IMR-90 (cell line): ENCODE data around the gene DPF3. TPM values are rescaled to one million over a fixed set of nuclear protein-coding genes. Genes with fewer than 3 reads are reported as not detected.

Experiments
- ATAC-seq: fragments of 200-7000 bp; cut with Tn5 transposase; 2 replicates; pipeline ENCODE4 v1.9.1; 2020; ENCODE audit warnings: low read depth, mild to moderate bottlenecking, moderate library complexity
- BruUV-seq: library from RNA; stranded (reverse); fragments of 400-500 nt; replicated peaks from 2 replicates; lab custom pipeline; 2021; lab: Mats Ljungman, UMichigan
- CTCF ChIA-PET: fragments of 300-600 bp; formaldehyde crosslinking; extraction: SDS; loops from one replicate; lab custom pipeline; 2021; ENCODE audit warnings: antibody characterized with exemption; lab: Yijun Ruan, JAX
- POLR2A ChIA-PET: fragments of 300-600 bp; sonication (Branson Sonifier 250); formaldehyde crosslinking; loops from one replicate; lab custom pipeline; 2022; ENCODE audit warnings: antibody characterized with exemption; ENCODE audit not compliant: unreplicated experiment; lab: Charles Lee
- DNase-seq: peaks from one replicate; pipeline ENCODE4 v3.0.0; 2013
- H2AFZ ChIP-seq: replicated peaks from 2 replicates; pipeline ENCODE3; 2013; ENCODE audit warnings: low read length, mild to moderate bottlenecking; ENCODE audit not compliant: poor library complexity
- H2AK5ac ChIP-seq: 2 replicates; pipeline ENCODE4 v1.6.1; 2013; ENCODE audit warnings: low read depth, low read length, inconsistent platforms
- H2AK9ac ChIP-seq: replicated peaks from 2 replicates; pipeline ENCODE3; 2013; ENCODE audit warnings: mild to moderate bottlenecking, low read depth, low read length, moderate library complexity; ENCODE audit not compliant: poor library complexity
- H2BK120ac ChIP-seq: 2 replicates; pipeline ENCODE4 v1.6.1; 2013; ENCODE audit warnings: low read depth, low read length, inconsistent platforms
- H2BK15ac ChIP-seq: 3 replicates; pipeline ENCODE4 v1.6.1; 2013; ENCODE audit warnings: low read depth, low read length, inconsistent platforms
- H2BK20ac ChIP-seq: 2 replicates; pipeline ENCODE4 v1.6.1; 2013; ENCODE audit warnings: low read depth, mild to moderate bottlenecking, inconsistent platforms, low read length, moderate library complexity
- H2BK5ac ChIP-seq: 2 replicates; pipeline ENCODE4 v1.6.1; 2013; ENCODE audit warnings: mild to moderate bottlenecking, low read depth, low read length, inconsistent platforms; ENCODE audit not compliant: poor library complexity, severe bottlenecking
- H3K14ac ChIP-seq: replicated peaks from 2 replicates; pipeline ENCODE4 v1.6.1; 2013; ENCODE audit warnings: low read depth, low read length, inconsistent platforms
- H3K18ac ChIP-seq: 2 replicates; pipeline ENCODE4 v1.6.1; 2013; ENCODE audit warnings: low read depth, low read length, control low read depth
- H3K23ac ChIP-seq: 2 replicates; pipeline ENCODE4 v1.6.1; 2013; ENCODE audit warnings: low read depth, low read length, inconsistent platforms
- H3K27ac ChIP-seq: 2 replicates; pipeline ENCODE4 v1.5.1; 2013; ENCODE audit warnings: mild to moderate bottlenecking, control low read depth, low read length; ENCODE audit not compliant: insufficient read depth
- H3K27me3 ChIP-seq: 2 replicates; pipeline ENCODE4 v1.6.1; 2013; ENCODE audit warnings: low read length; ENCODE audit not compliant: control insufficient read depth, insufficient read depth
- H3K36me3 ChIP-seq: 2 replicates; pipeline ENCODE4 v1.6.1; 2013; ENCODE audit warnings: low read length, mixed read lengths; ENCODE audit not compliant: control insufficient read depth, insufficient read depth
- H3K4ac ChIP-seq: 2 replicates; pipeline ENCODE4 v1.6.1; 2013; ENCODE audit warnings: low read depth, low read length, inconsistent platforms
- H3K4me1 ChIP-seq: 2 replicates; pipeline ENCODE4 v1.6.1; 2013; ENCODE audit warnings: low read length, mixed read lengths; ENCODE audit not compliant: control insufficient read depth, insufficient read depth
- H3K4me2 ChIP-seq: 2 replicates; pipeline ENCODE4 v1.6.1; 2013; ENCODE audit warnings: low read depth, mild to moderate bottlenecking, control low read depth, low read length, moderate library complexity
- H3K4me3 ChIP-seq: 2 replicates; pipeline ENCODE4 v1.5.1; 2013; ENCODE audit warnings: low read depth, mild to moderate bottlenecking, control low read depth, low read length, moderate library complexity; ENCODE audit not compliant: insufficient read depth
- H3K56ac ChIP-seq: 2 replicates; pipeline ENCODE4 v1.6.1; 2013; ENCODE audit warnings: low read length, inconsistent platforms; ENCODE audit not compliant: insufficient read depth; ENCODE audit errors: extremely low read depth
- H3K79me1 ChIP-seq, 2 experiments: 2 replicates each; pipeline ENCODE4 v1.6.1; 2013; ENCODE audit warnings: low read length in 2 of 2, inconsistent platforms in 1 of 2, low read depth in 1 of 2
- H3K9ac ChIP-seq: 2 replicates; pipeline ENCODE4 v1.6.1; 2013; ENCODE audit warnings: low read depth, low read length, control low read depth
- H3K9me1 ChIP-seq: 2 replicates; pipeline ENCODE4 v1.6.1; 2013; ENCODE audit warnings: low read length, inconsistent platforms; ENCODE audit not compliant: insufficient read depth
- H3K9me3 ChIP-seq: 2 replicates; pipeline ENCODE4 v1.6.1; 2013; ENCODE audit warnings: low read length; ENCODE audit not compliant: control insufficient read depth, insufficient read depth
- H4K20me1 ChIP-seq: 2 replicates; pipeline ENCODE4 v1.6.1; 2013; ENCODE audit warnings: low read length, inconsistent platforms; ENCODE audit not compliant: insufficient read depth
- H4K5ac ChIP-seq: 2 replicates; pipeline ENCODE4 v1.6.1; 2013; ENCODE audit warnings: mild to moderate bottlenecking, low read depth, low read length, control low read depth
- H4K8ac ChIP-seq, 2 experiments: 2 replicates each; pipeline ENCODE4 v1.6.1; 2013; ENCODE audit warnings: low read depth in 2 of 2, low read length in 2 of 2, control low read depth in 1 of 2, inconsistent platforms in 1 of 2
- H4K91ac ChIP-seq: 2 replicates; pipeline ENCODE4 v1.6.1; 2013; ENCODE audit warnings: low read depth, low read length, inconsistent platforms; ENCODE audit not compliant: insufficient read depth
- BHLHE40 ChIP-seq: fragments of 150-350 bp; IDR thresholded peaks from 2 replicates; pipeline ENCODE4 v1.6.1; 2016; ENCODE audit warnings: mild to moderate bottlenecking, low read depth, low read length
- CHD1 ChIP-seq: IDR thresholded peaks from 2 replicates; pipeline ENCODE4 v1.6.1; 2012; ENCODE audit warnings: low read depth, low read length, improper control_type of control experiment
- FOS ChIP-seq: fragments of 150-350 bp; IDR thresholded peaks from 2 replicates; pipeline ENCODE4 v1.6.1; 2016; ENCODE audit warnings: low read depth, low read length
- MAZ ChIP-seq: IDR thresholded peaks from 2 replicates; pipeline ENCODE4 v1.6.1; 2012; ENCODE audit warnings: low read depth, mild to moderate bottlenecking, low read length, improper control_type of control experiment, moderate library complexity, borderline replicate concordance
- NFE2L2 ChIP-seq: fragments of 150-350 bp; IDR thresholded peaks from 2 replicates; pipeline ENCODE4 v1.6.1; 2016; ENCODE audit warnings: low read depth, mild to moderate bottlenecking, low read length
- RCOR1 ChIP-seq: IDR thresholded peaks from 2 replicates; pipeline ENCODE4 v1.6.1; 2012; ENCODE audit warnings: mild to moderate bottlenecking, low read length, improper control_type of control experiment; ENCODE audit not compliant: insufficient replicate concordance
- RFX5 ChIP-seq: IDR thresholded peaks from 2 replicates; pipeline ENCODE4 v1.8.0; 2012; ENCODE audit warnings: low read depth, mild to moderate bottlenecking, low read length, moderate library complexity
- SMC3 ChIP-seq: fragments of 150-350 bp; IDR thresholded peaks from 2 replicates; pipeline ENCODE4 v1.6.1; 2016; ENCODE audit warnings: low read depth, mild to moderate bottlenecking, antibody characterized with exemption, low read length, moderate library complexity
- USF2 ChIP-seq: fragments of 150-350 bp; IDR thresholded peaks from 2 replicates; pipeline ENCODE4 v1.6.1; 2017; ENCODE audit warnings: mild to moderate bottlenecking, antibody characterized with exemption, low read length, low read depth
- WGBS, 2 experiments: methylation state at CpG; one replicate each; pipeline versions ENCODE4 v1.1.5 to v1.1.7; 2013; ENCODE audit warnings: missing lambda C conversion rate in 2 of 2; ENCODE audit not compliant: insufficient read length in 1 of 2; ENCODE audit errors: extremely low coverage in 2 of 2; 5-methylcytosine and 5-hydroxymethylcytosine counted together
- dilution Hi-C: fragments of 300-500 bp; cut with HindIII; formaldehyde crosslinking; loops from one replicate; pipeline ENCODE4 v1.14.3; 2018; ENCODE audit warnings: low sequenced_read_pairs; ENCODE audit not compliant: unreplicated experiment
- in situ Hi-C: fragments of 300-500 bp; cut with MboI; formaldehyde crosslinking; loops from 3 replicates; pipeline ENCODE4 v1.14.3; 2019; ENCODE audit warnings: low sequenced_read_pairs, inconsistent platforms, mixed read lengths
- intact Hi-C: fragments of 100-400 bp; cut with micrococcal nuclease; formaldehyde crosslinking; loops from 2 replicates; pipeline ENCODE4 v1.10.0; 2022
- polyA plus RNA-seq, 3 experiments: library from polyadenylated mRNA; depleted of rRNA; stranded (reverse); fragments of >200 nt; gene quantifications; 2 replicates each; pipeline ENCODE4 v1.2.3, GENCODE V29; 2012; ENCODE audit warnings: low replicate concordance in 1 of 3
- total RNA-seq: library from RNA; depleted of rRNA; stranded (reverse); fragments of >200 nt; gene quantifications from 2 replicates; pipeline ENCODE4 v1.2.3, GENCODE V29; 2012
- TF ChIP-seq, protein P1 (sequence below): fragments of 150-350 bp; IDR thresholded peaks from 2 replicates; pipeline ENCODE4 v1.6.1; 2016; ENCODE audit warnings: low read depth, mild to moderate bottlenecking, low read length, moderate library complexity, borderline replicate concordance
- TF ChIP-seq, protein P2 (sequence below): conservative IDR thresholded peaks from 2 replicates; pipeline ENCODE4 v1.5.1; 2012; ENCODE audit warnings: mild to moderate bottlenecking, low read depth, low read length, improper control_type of control experiment

The DPF3 gene
- total and polyA plus RNA-seq, 2 of the 4 experiments (the other 2 are of a cell fraction): 30.5 to 32.8 TPM

DNA sequence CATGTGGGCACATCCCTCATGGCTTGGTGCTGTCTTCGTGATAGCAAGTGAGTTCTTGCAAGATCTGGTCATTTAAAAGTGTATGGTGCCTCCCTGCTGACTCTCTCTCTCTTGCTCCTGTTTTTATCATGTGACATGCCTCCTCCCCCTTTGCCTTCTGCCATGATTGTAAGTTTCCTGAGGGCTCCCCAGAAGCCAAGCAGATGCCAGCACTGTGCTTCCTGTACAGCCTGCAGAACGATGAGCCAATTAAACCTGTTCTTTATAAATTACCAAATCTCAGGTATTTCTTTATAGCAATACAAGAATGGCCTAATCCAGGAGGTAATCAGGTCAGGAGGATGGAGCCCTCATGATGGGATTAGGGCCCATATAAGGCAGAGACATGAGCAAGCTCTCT, 116.3 kb downstream of the DPF3 start:
- Histone ChIP-seq H2BK120ac (no peak overlapping the region), H4K5ac (no peak overlapping the region), H3K4ac (no peak overlapping the region), H3K56ac (no peak overlapping the region), H4K20me1 (0 out of 2 replicates have a peak, but pooled peaks cover 11% of the 10 kb centered on the region), H2AK5ac (no peak overlapping the region), H4K8ac (no peak overlapping the region), H2BK15ac (no peak overlapping the region), H3K9me3 (peaks cover 3% of the 10 kb centered on the region; the same call in 1 of the 2 replicates), H3K79me1 (peaks cover 41 to 72% of the 10 kb centered on the region in 2 experiments), H3K4me3 (no peak overlapping the region), H3K4me1 (peaks cover 18% of the 10 kb centered on the region), H3K36me3 (no peaks in the 10 kb centered on the region), H2AFZ (no peak overlapping the region), H2AK9ac (no peak overlapping the region), H3K27me3 (no peaks in the 10 kb centered on the region), H3K9me1 (peaks cover 15% of the 10 kb centered on the region), H4K91ac (no peak overlapping the region), H3K4me2 (no peak overlapping the region), H2BK5ac (no peak overlapping the region), H2BK20ac (no peak overlapping the region), H3K9ac (no peak overlapping the region), H3K23ac (no peak overlapping the region), H3K27ac (no peak overlapping the region), H3K14ac (no peak overlapping the region), H3K18ac (no peak overlapping the region)
- WGBS, 2 experiments: 100% methylated on average over 1 of the region's 2 CpGs; no CpG with 5 or more reads in 1 of the 2 experiments
- ChIA-PET CTCF (no interaction called here), POLR2A (no interaction called here)
- BruUV-seq: no TSS peak
- in situ Hi-C loops (no loop called here), intact Hi-C loops (no loop called here), dilution Hi-C loops (no loop called here)
- TF ChIP-seq MAZ (no peak), SMC3 (no peak), FOS (no peak), USF2 (no peak), RCOR1 (no peak), CHD1 (no peak), NFE2L2 (no peak), RFX5 (no peak), BHLHE40 (no peak)
- TF ChIP-seq, protein P1, sequence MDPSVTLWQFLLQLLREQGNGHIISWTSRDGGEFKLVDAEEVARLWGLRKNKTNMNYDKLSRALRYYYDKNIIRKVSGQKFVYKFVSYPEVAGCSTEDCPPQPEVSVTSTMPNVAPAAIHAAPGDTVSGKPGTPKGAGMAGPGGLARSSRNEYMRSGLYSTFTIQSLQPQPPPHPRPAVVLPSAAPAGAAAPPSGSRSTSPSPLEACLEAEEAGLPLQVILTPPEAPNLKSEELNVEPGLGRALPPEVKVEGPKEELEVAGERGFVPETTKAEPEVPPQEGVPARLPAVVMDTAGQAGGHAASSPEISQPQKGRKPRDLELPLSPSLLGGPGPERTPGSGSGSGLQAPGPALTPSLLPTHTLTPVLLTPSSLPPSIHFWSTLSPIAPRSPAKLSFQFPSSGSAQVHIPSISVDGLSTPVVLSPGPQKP: no peak
- TF ChIP-seq, protein P2, sequence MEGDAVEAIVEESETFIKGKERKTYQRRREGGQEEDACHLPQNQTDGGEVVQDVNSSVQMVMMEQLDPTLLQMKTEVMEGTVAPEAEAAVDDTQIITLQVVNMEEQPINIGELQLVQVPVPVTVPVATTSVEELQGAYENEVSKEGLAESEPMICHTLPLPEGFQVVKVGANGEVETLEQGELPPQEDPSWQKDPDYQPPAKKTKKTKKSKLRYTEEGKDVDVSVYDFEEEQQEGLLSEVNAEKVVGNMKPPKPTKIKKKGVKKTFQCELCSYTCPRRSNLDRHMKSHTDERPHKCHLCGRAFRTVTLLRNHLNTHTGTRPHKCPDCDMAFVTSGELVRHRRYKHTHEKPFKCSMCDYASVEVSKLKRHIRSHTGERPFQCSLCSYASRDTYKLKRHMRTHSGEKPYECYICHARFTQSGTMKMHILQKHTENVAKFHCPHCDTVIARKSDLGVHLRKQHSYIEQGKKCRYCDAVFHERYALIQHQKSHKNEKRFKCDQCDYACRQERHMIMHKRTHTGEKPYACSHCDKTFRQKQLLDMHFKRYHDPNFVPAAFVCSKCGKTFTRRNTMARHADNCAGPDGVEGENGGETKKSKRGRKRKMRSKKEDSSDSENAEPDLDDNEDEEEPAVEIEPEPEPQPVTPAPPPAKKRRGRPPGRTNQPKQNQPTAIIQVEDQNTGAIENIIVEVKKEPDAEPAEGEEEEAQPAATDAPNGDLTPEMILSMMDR: no peak
- no peak for DNase-seq
- no peak for ATAC-seq
